NCI-H82 (cell line): ENCODE data around the gene HIBADH.
"Not testable (repeated sequence)": the region's sequence is repeated elsewhere in the genome, so short reads cannot be mapped to it uniquely, and the experiment has no call there.

Experiments used
- DNase-seq: peaks from one replicate; lab custom pipeline; 2025; lab: John Stamatoyannopoulos, UW

HIBADH gene

DNA sequence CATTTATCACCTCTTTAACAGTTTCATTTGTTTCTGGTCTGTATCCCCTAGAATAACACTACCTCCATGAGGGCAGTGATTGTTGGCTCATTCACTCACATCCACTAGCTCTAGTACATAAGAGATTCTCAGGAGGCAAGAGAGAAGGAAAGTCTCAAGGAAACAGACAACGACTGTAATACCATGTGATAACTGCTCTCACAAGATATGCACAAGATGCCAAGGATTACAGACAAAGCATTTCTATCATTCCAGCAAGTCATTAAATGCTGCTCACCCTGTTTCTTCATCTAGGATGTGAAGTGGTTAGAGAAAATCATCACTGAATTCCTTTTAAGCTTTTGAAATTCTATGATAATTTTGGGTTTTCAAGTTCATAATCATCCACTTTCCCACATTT lies 115.3 kb downstream of the HIBADH start:
- no peak for DNase-seq

GRCh38 chr7:27546610-27547009 lies 116.1 kb downstream of the HIBADH start:
- DNase-seq, result no peak

DNA sequence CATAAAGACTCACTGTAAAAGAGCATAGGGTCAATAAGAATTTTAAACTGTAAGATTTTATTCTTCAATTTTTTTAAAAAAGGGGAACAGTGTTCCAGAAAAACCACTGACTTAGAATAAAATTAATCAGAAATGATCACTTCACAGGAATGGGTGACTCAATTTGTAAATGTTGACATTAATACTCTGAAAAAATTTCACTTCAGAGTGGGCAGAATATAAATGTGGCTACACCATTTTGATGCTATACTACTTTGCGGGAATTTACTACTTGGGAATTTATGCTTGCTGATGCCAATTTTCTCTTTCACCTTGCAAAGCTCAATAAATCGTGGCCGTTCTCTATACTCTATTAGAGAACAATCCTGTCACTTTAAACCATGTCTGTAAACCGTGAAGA lies 126.9 kb downstream of the HIBADH start:
- DNase-seq, result no peak

DNA sequence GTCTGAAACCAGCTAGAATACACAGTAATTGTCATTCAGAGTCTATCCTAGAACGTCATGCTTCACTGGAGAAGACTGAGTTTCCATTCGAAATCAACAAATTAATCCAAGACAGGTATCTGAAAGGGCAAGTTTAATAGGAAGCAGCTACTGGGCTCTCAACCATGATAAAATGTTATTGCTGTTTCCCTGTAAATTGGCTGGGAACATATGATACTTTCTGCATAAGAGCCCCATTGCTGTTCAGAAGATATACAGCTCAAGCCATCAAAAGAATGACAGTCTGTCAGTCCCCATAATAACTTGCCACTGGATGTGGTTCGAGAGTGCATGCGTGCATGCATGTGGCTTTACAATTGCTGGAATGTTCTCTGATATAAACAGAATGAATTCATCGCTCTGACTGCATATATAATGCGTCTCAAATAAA lies 129.0 kb downstream of the HIBADH start:
- no peak for DNase-seq

- no peak for DNase-seq
Observed at GRCh38 chr7:27532314-27532713, 130.4 kb downstream of the HIBADH start.

- DNase-seq, result no peak
Observed at GRCh38 chr7:27527348-27527714, 135.4 kb downstream of the HIBADH start.

GRCh38 chr7:27526611-27527347 lies 135.9 kb downstream of the HIBADH start:
- DNase-seq, result peak; percentile 40

DNA sequence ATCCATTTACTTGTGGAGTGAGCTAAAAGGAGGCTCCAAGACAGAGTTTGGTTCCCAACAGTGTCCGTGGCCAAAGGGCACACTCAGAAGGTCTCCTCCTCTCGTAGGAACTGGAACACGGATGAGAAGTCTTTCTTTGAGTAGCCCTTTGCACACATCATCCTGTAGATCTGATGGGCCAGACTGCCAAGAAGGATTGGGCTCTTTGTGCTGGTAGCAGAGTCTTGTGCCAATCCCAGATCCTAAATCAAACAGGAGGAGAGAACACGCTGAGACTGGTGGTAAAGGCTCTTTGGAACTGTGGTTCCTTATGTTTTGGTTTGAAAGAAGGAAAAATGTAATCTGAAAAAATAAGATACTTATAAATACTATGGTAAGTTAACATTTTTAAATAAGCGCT lies 136.6 kb downstream of the HIBADH start:
- no peak for DNase-seq

- no peak for DNase-seq
Observed at GRCh38 chr7:27523321-27523720, 139.4 kb downstream of the HIBADH start.

GRCh38 chr7:27522566-27522965 lies 140.1 kb downstream of the HIBADH start:
- no peak for DNase-seq

DNA sequence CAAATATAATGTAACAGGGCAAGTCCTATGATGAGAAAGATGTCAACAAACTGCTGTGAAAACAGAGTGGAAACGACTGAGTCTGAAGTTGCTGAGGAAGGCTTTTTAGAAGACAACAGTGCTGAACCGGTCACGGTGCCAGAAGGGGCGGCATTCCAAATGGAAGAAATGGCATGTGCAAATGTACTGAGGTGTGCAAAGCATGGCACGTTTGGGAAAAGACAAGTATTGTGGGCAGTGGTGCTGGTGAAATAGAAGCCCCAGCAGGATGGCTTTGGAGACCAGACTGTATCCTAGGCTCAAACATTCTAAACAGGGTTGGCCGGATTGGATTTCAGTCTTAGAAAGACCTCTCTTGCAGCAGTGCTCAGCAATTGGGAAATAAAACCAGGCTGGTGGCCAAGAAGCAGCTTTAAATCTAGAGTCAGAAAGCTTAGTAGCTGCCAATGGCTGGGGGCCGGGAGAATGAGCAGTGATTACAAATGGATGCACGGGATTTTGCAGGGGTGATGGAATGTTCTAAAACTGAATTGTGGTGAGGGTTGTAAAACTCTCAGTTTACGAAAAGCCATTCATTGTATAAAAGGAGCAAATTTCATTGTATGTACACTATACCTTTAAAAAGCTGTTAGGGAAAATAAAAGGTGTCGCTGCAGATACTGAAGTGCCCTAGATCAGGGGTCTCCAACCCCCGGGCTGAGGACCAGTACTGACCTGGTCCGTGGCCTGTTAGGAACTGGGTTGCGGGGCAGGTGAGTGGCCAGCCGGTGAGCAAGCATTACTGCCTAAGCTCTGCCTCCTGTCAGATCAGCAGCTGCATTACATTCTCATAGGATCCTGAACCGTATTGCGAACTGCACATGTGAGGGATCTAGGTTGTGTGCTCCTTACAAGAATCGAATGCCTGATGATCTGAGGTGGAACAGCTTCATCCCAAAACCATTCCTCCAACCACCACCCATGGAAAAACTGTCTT lies 141.6 kb downstream of the HIBADH start:
- DNase-seq, result no peak

- no peak for DNase-seq
Observed at GRCh38 chr7:27519793-27520469, 142.8 kb downstream of the HIBADH start.

DNA sequence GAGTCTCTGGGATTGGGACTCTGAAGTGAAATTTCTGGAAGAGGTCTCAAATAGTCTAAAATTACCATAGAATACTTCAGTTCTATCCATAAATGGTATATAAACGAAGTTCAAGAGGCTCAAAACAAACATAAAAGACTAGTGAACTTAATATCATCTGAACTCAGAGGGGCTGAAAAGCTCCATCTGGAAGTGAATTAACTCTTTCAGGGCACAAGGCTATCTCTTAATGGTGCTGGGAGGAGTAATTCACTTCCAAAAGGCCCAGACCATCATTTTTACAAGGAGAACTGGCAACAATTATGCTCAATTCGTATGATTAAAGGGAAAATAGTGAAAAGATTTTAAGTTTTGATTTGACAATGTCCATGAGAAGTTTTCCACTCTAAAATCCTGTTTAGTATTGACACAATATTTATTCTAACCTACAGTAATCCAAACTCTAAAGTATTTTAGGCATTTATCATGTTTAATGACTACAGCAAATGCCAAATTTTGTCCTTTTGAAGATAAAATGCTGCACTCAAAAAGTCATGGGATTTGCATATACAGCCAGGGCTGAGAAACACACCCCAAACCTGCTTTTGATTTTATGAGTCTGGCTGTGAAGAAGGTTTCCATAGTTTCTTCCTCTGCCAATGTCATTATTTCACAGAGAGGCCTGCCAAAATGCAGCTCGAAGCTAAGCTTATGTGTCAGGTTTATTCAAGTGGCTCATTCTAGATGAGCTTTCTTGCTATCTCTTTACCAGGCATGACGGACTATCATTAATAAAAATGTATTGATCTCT lies 143.9 kb downstream of the HIBADH start:
- no peak for DNase-seq

GRCh38 chr7:27516421-27516820 lies 146.3 kb downstream of the HIBADH start:
- peak; percentile 50 for DNase-seq

DNA sequence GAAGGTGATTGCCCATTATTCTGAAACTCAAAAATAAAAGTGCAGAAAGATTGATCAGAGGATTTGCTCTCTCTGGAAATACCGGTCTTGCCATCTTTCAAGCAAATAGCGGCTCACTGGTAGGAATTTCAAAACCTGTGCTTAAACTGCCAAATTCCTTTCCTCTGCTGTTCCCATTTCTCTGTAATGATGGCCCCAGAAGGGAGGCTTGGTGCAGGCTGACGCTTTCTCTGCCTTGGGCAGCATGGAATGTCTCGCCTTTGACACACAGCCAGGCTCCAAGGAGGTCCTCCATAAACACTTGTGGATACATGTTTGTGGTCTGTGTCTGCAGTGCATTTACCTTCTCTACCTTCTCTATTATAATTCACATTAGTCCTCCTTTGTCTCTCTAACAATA lies 146.8 kb downstream of the HIBADH start:
- DNase-seq, result no peak

- DNase-seq, result no peak
Observed at GRCh38 chr7:27514861-27515260, 147.8 kb downstream of the HIBADH start.

DNA sequence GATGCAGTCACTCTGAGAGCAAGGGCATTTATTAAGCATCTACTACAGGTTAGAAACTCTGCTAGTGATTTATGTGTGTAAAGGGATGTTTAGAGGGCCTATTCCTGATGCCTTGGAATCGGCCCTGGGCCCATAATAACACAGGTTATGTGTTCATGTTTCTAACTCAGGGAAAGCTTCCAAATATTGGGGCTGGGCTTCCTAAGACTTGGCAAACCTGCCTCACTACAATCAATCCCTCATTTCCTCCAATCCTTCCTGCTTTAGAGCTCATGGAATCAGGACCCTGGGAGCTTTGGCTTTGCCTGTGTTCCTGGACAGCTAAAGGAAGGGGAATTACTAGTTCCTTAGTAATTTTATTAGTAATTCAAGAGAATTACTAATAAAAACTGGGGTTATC lies 148.8 kb downstream of the HIBADH start:
- no peak for DNase-seq

DNA sequence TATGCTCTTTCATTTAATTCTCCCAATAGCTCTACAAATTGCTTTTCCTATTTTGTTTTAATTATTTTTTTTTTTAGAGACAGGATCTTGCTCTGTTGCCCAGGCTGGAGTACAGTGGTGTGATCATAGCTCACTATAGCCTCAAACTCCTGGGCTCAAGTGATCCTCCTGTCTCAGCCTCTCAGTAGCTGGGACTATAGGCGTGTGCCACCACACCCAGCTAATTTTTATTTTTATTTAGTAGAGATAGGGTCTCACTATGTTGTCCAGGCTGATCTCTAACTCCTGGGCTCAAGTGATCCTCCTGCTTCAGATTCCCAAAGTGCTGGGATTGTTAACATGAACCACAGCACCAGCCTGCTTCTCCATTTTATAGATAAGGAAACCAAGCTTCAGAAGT lies 151.3 kb downstream of the HIBADH start:
- DNase-seq, result not testable (repeated sequence)

- peak; percentile 15 for DNase-seq
Observed at GRCh38 chr7:27510541-27510940, 152.1 kb downstream of the HIBADH start.

DNA sequence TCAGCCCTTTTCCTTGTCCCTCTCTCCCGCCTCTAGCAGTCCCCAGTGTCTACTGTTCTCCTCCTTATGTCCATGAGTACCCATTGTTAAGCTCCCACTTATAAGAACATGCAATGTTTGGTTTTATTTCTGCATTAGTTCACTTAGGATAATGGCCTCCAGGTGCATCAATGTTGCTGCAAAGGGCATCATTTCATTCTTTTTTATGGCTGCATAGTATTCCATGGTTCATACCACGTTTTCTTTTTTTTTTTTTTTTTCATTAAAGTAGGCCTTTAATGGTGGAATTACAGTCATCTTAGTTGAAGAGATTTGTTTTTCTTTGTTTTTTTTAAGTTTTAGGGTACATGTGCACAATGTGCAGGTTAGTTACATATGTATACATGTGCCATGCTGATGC lies 160.8 kb downstream of the HIBADH start:
- DNase-seq, result not testable (repeated sequence)

- no peak for DNase-seq
Observed at GRCh38 chr7:27501001-27501400, 161.7 kb downstream of the HIBADH start.

DNA sequence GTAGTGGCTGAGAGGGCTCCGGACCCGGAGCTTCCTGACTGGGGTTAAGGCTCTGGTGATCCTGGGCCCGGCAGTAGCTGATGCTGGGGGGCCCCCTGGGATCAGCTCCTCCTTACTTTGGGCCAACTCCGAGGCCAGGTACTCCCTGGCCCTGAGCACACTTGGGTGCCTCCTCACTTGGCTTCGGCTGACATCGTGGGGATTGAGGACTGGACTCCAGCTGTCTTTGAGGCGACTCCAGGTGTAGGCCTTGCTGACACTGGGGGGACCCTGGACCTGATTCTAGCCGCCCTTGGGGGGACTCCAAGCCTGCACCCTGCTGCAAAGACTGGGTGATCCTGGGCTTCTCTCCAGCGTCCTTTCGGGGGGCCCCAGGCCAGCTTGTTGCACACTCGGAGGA lies 170.5 kb downstream of the HIBADH start:
- no peak for DNase-seq
